ENCODE measurements around the gene DAAM1. TPM values are rescaled to one million over a fixed set of nuclear protein-coding genes. Genes with fewer than 3 reads are reported as not detected.

The DAAM1 gene
- total and polyA plus RNA-seq, 2 donors (not counting 1 experiment from before 2014, with no cell fraction given): 11.2 to 34.3 TPM

GRCh38 chr14:59358102-59358501 is 169.6 kb downstream of the DAAM1 start:
- H3K9ac ChIP-seq (ENCODE audit: low read length): no peak overlapping the region
- H3K4me3 ChIP-seq (ENCODE audit: control extremely low read depth in 1 of 5, extremely low read depth in 1 of 5, insufficient read depth in 1 of 5, low read depth in 2 of 5, low read length in 4 of 5): no peak overlapping the region
- WGBS (ENCODE audit: insufficient coverage): 100% methylated on average over 1 of the region's 1 CpG
- H2AFZ ChIP-seq (ENCODE audit: insufficient read depth, low read depth, low read length, poor library complexity, severe bottlenecking): no peak overlapping the region
- Mint-ChIP-seq H3K4me3 (no peak overlapping the region), H3K27ac (no peak overlapping the region), H3K27me3 (no peaks in the 10 kb centered on the region), H3K4me1 (peaks cover 79% of the 10 kb centered on the region), H3K9me3 (ENCODE audit: insufficient read depth) (no peaks in the 10 kb centered on the region)
- no peaks in the 10 kb centered on the region for H3K9me3 ChIP-seq (ENCODE audit: control extremely low read depth in 1 of 3, control insufficient read depth in 2 of 3, insufficient read depth in 1 of 3, low read length in 2 of 3)
- ChIA-PET POLR2A (interaction anchor here (0.6 kb wide), 1 partner anchor 61 kb away, joined by 8 read pairs; no protein-coding TSS in a partner anchor), CTCF (no interaction called here)
- H3K79me2 ChIP-seq (ENCODE audit: control insufficient read depth, insufficient read depth, low read length): no peaks in the 10 kb centered on the region
- no peak for ATAC-seq (ENCODE audit: low read depth)
- no peaks in the 10 kb centered on the region for H3K27me3 ChIP-seq (replicated peaks in 1 of 4; ENCODE audit: control extremely low read depth in 1 of 4, control insufficient read depth in 3 of 4, insufficient read depth in 4 of 4, low read length in 3 of 4)
- peaks cover 2 to 4% of the 10 kb centered on the region in 2 experiments for H3K36me3 ChIP-seq (replicated peaks in 1 of 2; ENCODE audit: control extremely low read depth in 1 of 2, control insufficient read depth in 1 of 2, extremely low read depth in 1 of 2, insufficient read depth in 2 of 2, low read length in 1 of 2)
- H3K27ac ChIP-seq (ENCODE audit: low read length in 2 of 2): no peak overlapping the region
- intact Hi-C loops (cut with micrococcal nuclease): no loop called here
- H3K4me1 ChIP-seq (ENCODE audit: control insufficient read depth in 2 of 2, insufficient read depth in 2 of 2, low read length in 2 of 2): peaks cover 53 to 74% of the 10 kb centered on the region in 2 donors
- no peaks in the 10 kb centered on the region for H4K20me1 ChIP-seq (ENCODE audit: control insufficient read depth, insufficient read depth, low read length, poor library complexity, severe bottlenecking)
- DNase-seq: no peak
- TF ChIP-seq EZH2 (IDR thresholded peaks at IDR 0.05; ENCODE audit: borderline replicate concordance, insufficient read depth, low read depth, low read length, poor library complexity, severe bottlenecking): no peak
- TF ChIP-seq CTCF (IDR thresholded peaks at IDR 0.05): no peak
- H3K4me2 ChIP-seq (replicated peaks; ENCODE audit: low read depth, low read length, poor library complexity, severe bottlenecking): no peak overlapping the region

- Histone ChIP-seq H3K4me3 (ENCODE audit: control extremely low read depth in 1 of 5, extremely low read depth in 1 of 5, insufficient read depth in 1 of 5, low read depth in 2 of 5, low read length in 4 of 5) (no peak overlapping the region), H3K36me3 (replicated peaks in 1 of 2; ENCODE audit: control extremely low read depth in 1 of 2, control insufficient read depth in 1 of 2, extremely low read depth in 1 of 2, insufficient read depth in 2 of 2, low read length in 1 of 2) (peaks cover 0 to 2% of the 10 kb centered on the region in 2 experiments), H3K79me2 (ENCODE audit: control insufficient read depth, insufficient read depth, low read length) (no peaks in the 10 kb centered on the region), H3K4me2 (replicated peaks; ENCODE audit: low read depth, low read length, poor library complexity, severe bottlenecking) (no peak overlapping the region), H3K27ac (ENCODE audit: low read length in 2 of 2) (no peak overlapping the region), H3K9me3 (ENCODE audit: control extremely low read depth in 1 of 3, control insufficient read depth in 2 of 3, insufficient read depth in 1 of 3, low read length in 2 of 3) (no peaks in the 10 kb centered on the region), H3K9ac (ENCODE audit: low read length) (no peak overlapping the region), H3K27me3 (replicated peaks in 1 of 4; ENCODE audit: control extremely low read depth in 1 of 4, control insufficient read depth in 3 of 4, insufficient read depth in 4 of 4, low read length in 3 of 4) (no peaks in the 10 kb centered on the region), H4K20me1 (ENCODE audit: control insufficient read depth, insufficient read depth, low read length, poor library complexity, severe bottlenecking) (no peaks in the 10 kb centered on the region), H3K4me1 (ENCODE audit: control insufficient read depth in 2 of 2, insufficient read depth in 2 of 2, low read length in 2 of 2) (peaks cover 53 to 69% of the 10 kb centered on the region in 2 donors), H2AFZ (ENCODE audit: insufficient read depth, low read depth, low read length, poor library complexity, severe bottlenecking) (no peak overlapping the region)
- DNase-seq: no peak
- ChIA-PET POLR2A (no interaction called here), CTCF (interaction anchor here (0.9 kb wide), 1 partner anchor 11 kb away, joined by 4 read pairs; no protein-coding TSS in a partner anchor)
- Mint-ChIP-seq H3K4me1 (peaks cover 76% of the 10 kb centered on the region), H3K27ac (peak overlapping the region; percentile 43), H3K4me3 (peak overlapping the region; percentile 51), H3K9me3 (ENCODE audit: insufficient read depth) (no peaks in the 10 kb centered on the region), H3K27me3 (no peaks in the 10 kb centered on the region)
- intact Hi-C loops (cut with micrococcal nuclease): no loop called here
- no peak for ATAC-seq (ENCODE audit: low read depth)
- TF ChIP-seq CTCF (IDR thresholded peaks at IDR 0.05): no peak
- no peak for TF ChIP-seq EZH2 (IDR thresholded peaks at IDR 0.05; ENCODE audit: borderline replicate concordance, insufficient read depth, low read depth, low read length, poor library complexity, severe bottlenecking)
- no CpG with 5 or more reads among the region's 1 CpG for WGBS (ENCODE audit: insufficient coverage)
These were observed 170.3 kb downstream of the DAAM1 start for GRCh38 chr14:59358784-59359183.
